PC-9 (cell line): ENCODE data around the gene CLDN15. TPM values are rescaled to one million over a fixed set of nuclear protein-coding genes. Genes with fewer than 3 reads are reported as not detected.
"Not testable (repeated sequence)": the region's sequence is repeated elsewhere in the genome, so short reads cannot be mapped to it uniquely, and the experiment has no call there.

Source experiments
- BruUV-seq: library from RNA; stranded (reverse); fragments of 400-500 nt; replicated peaks from 2 replicates; lab custom pipeline; 2021; lab: Mats Ljungman, UMichigan
- CTCF ChIA-PET: fragments of 300-600 bp; sonication (Branson Sonifier 250); formaldehyde crosslinking; loops from one replicate; lab custom pipeline; 2022; ENCODE audit warnings: antibody characterized with exemption; lab: Charles Lee
- POLR2A ChIA-PET: fragments of 300-600 bp; sonication (Branson Sonifier 250); formaldehyde crosslinking; loops from one replicate; lab custom pipeline; 2022; ENCODE audit warnings: antibody characterized with exemption; ENCODE audit not compliant: unreplicated experiment; lab: Charles Lee
- DNase-seq, 2 experiments: peaks; one replicate each; pipeline versions ENCODE4 v3.0.0 to v3.0.0-alpha.2; 2015 to 2022; ENCODE audit warnings: mixed read lengths in 1 of 2
- H2AFZ ChIP-seq: fragments of 200-600 bp; sonication (generic); 2 replicates; pipeline ENCODE4 v1.8.1; 2017; ENCODE audit warnings: antibody characterized with exemption
- H3F3A ChIP-seq: fragments of 200-600 bp; sonication (generic); 2 replicates; pipeline ENCODE4 v1.8.1; 2017; ENCODE audit warnings: antibody characterized with exemption, mild to moderate bottlenecking, low read depth; ENCODE audit not compliant: insufficient read depth
- H3K27ac ChIP-seq: fragments of 200-600 bp; sonication (generic); 2 replicates; pipeline ENCODE4 v1.6.1; 2016; ENCODE audit warnings: mixed run types
- H3K27me3 ChIP-seq: fragments of 200-600 bp; sonication (generic); 2 replicates; pipeline ENCODE4 v1.6.1; 2016; ENCODE audit warnings: low read depth, mixed run types; ENCODE audit not compliant: insufficient read depth
- H3K36me3 ChIP-seq: fragments of 200-600 bp; sonication (generic); 2 replicates; pipeline ENCODE4 v1.6.1; 2016; ENCODE audit warnings: low read depth, mixed run types
- H3K4me1 ChIP-seq: fragments of 200-600 bp; sonication (generic); replicated peaks from 2 replicates; pipeline ENCODE4 v1.6.1; 2016; ENCODE audit warnings: mixed run types; ENCODE audit not compliant: insufficient read depth
- H3K4me2 ChIP-seq: fragments of 200-600 bp; sonication (generic); 2 replicates; pipeline ENCODE4 v1.6.1; 2017; ENCODE audit warnings: mixed run types
- H3K4me3 ChIP-seq: fragments of 200-600 bp; sonication (generic); 2 replicates; pipeline ENCODE4 v1.6.1; 2016; ENCODE audit warnings: mixed run types
- H3K79me2 ChIP-seq: fragments of 200-600 bp; sonication (generic); 2 replicates; pipeline ENCODE4 v1.6.1; 2017; ENCODE audit warnings: low read depth, mixed run types
- H3K9me2 ChIP-seq: fragments of 200-600 bp; sonication (generic); 2 replicates; pipeline ENCODE4 v1.8.1; 2017; ENCODE audit warnings: mild to moderate bottlenecking; ENCODE audit not compliant: insufficient read depth
- H3K9me3 ChIP-seq: fragments of 200-600 bp; sonication (generic); 2 replicates; pipeline ENCODE4 v1.8.1; 2016; ENCODE audit warnings: low read depth; ENCODE audit not compliant: insufficient read depth
- H4K20me1 ChIP-seq: fragments of 200-600 bp; sonication (generic); 2 replicates; pipeline ENCODE4 v1.8.1; 2017; ENCODE audit not compliant: insufficient read depth
- EZH2 ChIP-seq: fragments of 200-600 bp; sonication (generic); IDR thresholded peaks from 2 replicates; pipeline ENCODE4 v1.8.0; 2017; ENCODE audit warnings: antibody characterized with exemption, low read depth
- intact Hi-C: fragments of 100-400 bp; cut with micrococcal nuclease; formaldehyde crosslinking; loops from one replicate; pipeline ENCODE4 v1.10.0; 2022; ENCODE audit not compliant: unreplicated experiment
- total RNA-seq: library from RNA; stranded (reverse); gene quantifications from 2 replicates; pipeline ENCODE4 v1.2.3, GENCODE V29; 2021
- TF ChIP-seq, protein P1 (sequence below): fragments of 200-600 bp; sonication (generic); conservative IDR thresholded peaks from 2 replicates; pipeline ENCODE4 v1.6.1; 2017; ENCODE audit warnings: mixed run types, antibody characterized with exemption, mild to moderate bottlenecking, moderate library complexity

CLDN15 gene
- total RNA-seq, 1 experiment from 2014 or later = 17.2 TPM

DNA sequence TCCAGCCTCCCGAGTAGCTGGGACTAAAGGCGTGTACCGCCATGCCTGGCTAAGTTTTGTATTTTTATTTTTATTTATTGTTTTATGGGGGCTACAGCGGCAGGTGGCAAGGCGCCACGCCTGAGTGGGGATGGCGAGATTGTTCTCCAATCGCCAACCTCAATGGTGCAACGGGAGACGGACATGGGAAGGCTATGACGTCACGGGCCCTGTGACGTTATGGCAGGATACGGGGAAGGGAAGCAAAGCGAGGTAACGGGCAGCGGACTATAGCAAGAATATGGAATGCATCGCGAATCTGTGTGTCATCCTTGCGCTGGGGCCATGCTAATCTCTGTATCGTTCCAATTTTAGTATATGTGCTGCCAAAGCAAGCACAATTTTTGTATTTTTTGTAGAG lies 32.1 kb upstream of the CLDN15 start:
- CTCF ChIA-PET = no interaction called here

DNA sequence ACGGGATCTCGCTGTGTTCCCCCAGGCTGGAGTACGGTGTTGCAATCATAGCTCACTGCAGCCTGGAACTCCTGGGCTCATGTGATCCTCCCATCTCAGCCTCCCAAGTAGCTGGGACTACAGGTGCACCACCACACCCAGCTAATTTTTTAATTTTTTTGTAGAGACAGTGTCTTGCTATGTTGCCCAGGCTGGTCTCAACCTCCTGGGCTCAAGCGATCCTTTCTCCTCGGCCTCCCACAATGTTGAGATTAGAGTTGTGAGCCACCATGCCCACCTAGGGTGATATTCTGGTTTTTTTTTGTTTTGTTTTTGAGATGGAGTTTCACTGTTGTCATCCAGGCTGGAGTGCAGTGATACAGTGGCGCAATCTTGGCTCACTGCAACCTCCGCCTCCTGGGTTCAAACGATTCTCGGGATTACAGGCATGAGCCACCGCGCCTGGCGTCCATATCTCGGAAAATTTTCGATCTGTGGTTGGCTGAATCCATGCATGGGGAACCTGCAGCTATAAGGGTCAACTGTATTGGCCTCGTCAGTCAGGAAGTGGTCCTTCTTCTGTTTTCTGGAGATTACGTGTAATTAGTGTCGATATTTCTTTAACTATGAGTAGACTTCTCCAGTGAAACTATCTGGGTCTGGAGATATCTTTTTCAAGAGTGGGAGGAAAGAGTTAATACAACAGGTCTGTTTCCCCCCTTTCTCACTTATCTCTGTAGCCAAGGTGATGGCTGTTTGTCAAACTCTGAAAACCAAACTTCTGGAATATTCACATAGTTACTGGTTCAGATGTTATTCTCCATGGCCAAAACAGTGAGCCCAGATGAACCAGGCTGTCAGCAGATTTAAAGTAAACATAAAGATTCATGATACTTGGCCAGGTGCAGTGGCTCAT lies 28.3 kb upstream of the CLDN15 start:
- Histone ChIP-seq H3K9me2 (no peaks in the 10 kb centered on the region), H3K27me3 (0 out of 2 replicates have a peak, but pooled peaks cover 3% of the 10 kb centered on the region), H2AFZ (no peak overlapping the region), H3K9me3 (no peaks in the 10 kb centered on the region), H3K79me2 (no peaks in the 10 kb centered on the region), H4K20me1 (no peaks in the 10 kb centered on the region), H3K27ac (no peak overlapping the region), H3K4me2 (no peak overlapping the region), H3K4me3 (no peak overlapping the region), H3F3A (no peaks in the 10 kb centered on the region), H3K4me1 (no peaks in the 10 kb centered on the region), H3K36me3 (no peaks in the 10 kb centered on the region)
- DNase-seq = no peak
- CTCF ChIA-PET = no interaction called here
- TF ChIP-seq EZH2 = no peak
- TF ChIP-seq, protein P1, sequence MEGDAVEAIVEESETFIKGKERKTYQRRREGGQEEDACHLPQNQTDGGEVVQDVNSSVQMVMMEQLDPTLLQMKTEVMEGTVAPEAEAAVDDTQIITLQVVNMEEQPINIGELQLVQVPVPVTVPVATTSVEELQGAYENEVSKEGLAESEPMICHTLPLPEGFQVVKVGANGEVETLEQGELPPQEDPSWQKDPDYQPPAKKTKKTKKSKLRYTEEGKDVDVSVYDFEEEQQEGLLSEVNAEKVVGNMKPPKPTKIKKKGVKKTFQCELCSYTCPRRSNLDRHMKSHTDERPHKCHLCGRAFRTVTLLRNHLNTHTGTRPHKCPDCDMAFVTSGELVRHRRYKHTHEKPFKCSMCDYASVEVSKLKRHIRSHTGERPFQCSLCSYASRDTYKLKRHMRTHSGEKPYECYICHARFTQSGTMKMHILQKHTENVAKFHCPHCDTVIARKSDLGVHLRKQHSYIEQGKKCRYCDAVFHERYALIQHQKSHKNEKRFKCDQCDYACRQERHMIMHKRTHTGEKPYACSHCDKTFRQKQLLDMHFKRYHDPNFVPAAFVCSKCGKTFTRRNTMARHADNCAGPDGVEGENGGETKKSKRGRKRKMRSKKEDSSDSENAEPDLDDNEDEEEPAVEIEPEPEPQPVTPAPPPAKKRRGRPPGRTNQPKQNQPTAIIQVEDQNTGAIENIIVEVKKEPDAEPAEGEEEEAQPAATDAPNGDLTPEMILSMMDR = no peak
- BruUV-seq = no TSS peak
- intact Hi-C loops = no loop called here
- POLR2A ChIA-PET = no interaction called here

More for the DNA sequence above, 32.1 kb upstream of the CLDN15 start:
- Histone ChIP-seq H4K20me1 (no peaks in the 10 kb centered on the region), H3K4me2 (no peak overlapping the region), H3K27ac (no peak overlapping the region), H3K36me3 (no peaks in the 10 kb centered on the region), H2AFZ (no peak overlapping the region), H3K79me2 (no peaks in the 10 kb centered on the region), H3K4me3 (no peak overlapping the region), H3K27me3 (peaks cover 27% of the 10 kb centered on the region), H3F3A (no peaks in the 10 kb centered on the region), H3K4me1 (no peaks in the 10 kb centered on the region), H3K9me3 (no peaks in the 10 kb centered on the region), H3K9me2 (no peaks in the 10 kb centered on the region)
- TF ChIP-seq, protein P1 = no peak
- TF ChIP-seq EZH2 = no peak
- intact Hi-C loops = no loop called here
- DNase-seq = no peak
- POLR2A ChIA-PET = no interaction called here
- BruUV-seq = no TSS peak

DNA sequence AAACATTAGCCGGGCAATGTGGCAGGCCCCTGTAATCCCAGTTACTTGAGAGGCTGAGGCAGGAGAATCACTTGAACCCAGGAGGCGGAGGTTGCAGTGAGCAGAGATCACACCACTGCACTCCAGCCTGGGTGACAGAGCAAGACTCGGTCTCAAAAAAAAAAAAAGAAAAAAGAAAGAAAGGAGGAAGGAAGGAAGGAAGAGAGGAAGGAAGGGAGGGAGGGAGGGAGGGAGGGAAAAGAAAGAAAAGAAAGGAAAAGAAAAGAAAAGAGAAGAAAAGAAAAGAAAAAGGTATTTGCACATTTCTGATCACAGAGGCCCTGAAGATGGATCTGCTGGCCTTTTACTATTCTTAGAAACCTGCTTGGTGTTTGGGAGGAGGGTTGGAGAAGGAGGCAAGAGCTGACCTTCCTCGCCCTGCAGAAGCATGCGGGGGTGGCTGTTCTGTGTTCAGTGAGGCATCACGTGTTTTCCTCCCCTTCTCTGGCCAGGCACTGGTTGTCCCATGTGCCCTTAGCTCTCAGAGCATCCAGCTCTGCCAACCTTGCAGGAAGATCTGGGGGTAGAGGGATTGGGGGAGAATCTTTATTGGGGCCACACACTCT lies 26.6 kb upstream of the CLDN15 start:
- BruUV-seq, H2AFZ ChIP-seq, H3K27me3 ChIP-seq, H3K79me2 ChIP-seq, H3K9me2 ChIP-seq, H3K4me2 ChIP-seq, H3K27ac ChIP-seq, DNase-seq, H4K20me1 ChIP-seq, H3K9me3 ChIP-seq, H3K4me3 ChIP-seq, H3K36me3 ChIP-seq, H3F3A ChIP-seq, H3K4me1 ChIP-seq, intact Hi-C loops: not testable (repeated sequence)
- CTCF ChIA-PET = interaction anchor here (0.7 kb wide), 1 partner anchor 161 kb away, joined by 4 read pairs; no protein-coding TSS in a partner anchor
- POLR2A ChIA-PET = interaction anchor here (0.6 kb wide), 1 partner anchor 463 kb away, joined by 3 read pairs; no protein-coding TSS in a partner anchor
